H1 (cell line): ENCODE data around the gene TBKBP1.

ENCODE experiments used
- ATF2 ChIP-seq: IDR thresholded peaks from 2 replicates; pipeline ENCODE4 v1.6.1; 2012; ENCODE audit warnings: low read length, inconsistent platforms
- CBX5 ChIP-seq: fragments of 300-800, 300-1000 bp; sonication (generic); IDR thresholded peaks from 2 replicates; pipeline ENCODE4 v1.7.1; 2016; ENCODE audit warnings: antibody characterized with exemption, low read length, low read depth
- CHD7 ChIP-seq: fragments of 300-600 bp; sonication (generic); IDR thresholded peaks from 2 replicates; pipeline ENCODE4 v1.7.1; 2012; ENCODE audit warnings: low read length, moderate library complexity, mild to moderate bottlenecking, inconsistent platforms; ENCODE audit not compliant: insufficient replicate concordance
- CTCF ChIP-seq, 3 experiments: IDR thresholded peaks; 1 replicate in 2 of 3; 2 replicates in 1 of 3; pipeline versions ENCODE4 v1.5.1 to v1.6.1; 2011; ENCODE audit warnings: low read length in 3 of 3, mild to moderate bottlenecking in 3 of 3, inconsistent platforms in 2 of 3, low read depth in 1 of 3, moderate library complexity in 1 of 3; ENCODE audit not compliant: insufficient read depth in 1 of 3; ENCODE audit errors: control extremely low read depth in 1 of 3
- EZH2 ChIP-seq: fragments of 200-600 bp; sonication (generic); IDR thresholded peaks from 2 replicates; pipeline ENCODE4 v1.7.1; 2012; ENCODE audit warnings: low read depth, mild to moderate bottlenecking, moderate library complexity, low read length, inconsistent platforms; ENCODE audit not compliant: severe bottlenecking
- FOSL1 ChIP-seq: IDR thresholded peaks from 2 replicates; pipeline ENCODE4 v1.6.1; 2011; ENCODE audit warnings: mild to moderate bottlenecking, low read depth, low read length, moderate library complexity; ENCODE audit not compliant: insufficient read depth
- POLR2A ChIP-seq, 2 experiments: IDR thresholded peaks; 1 replicate in 1 of 2; 2 replicates in 1 of 2; pipeline ENCODE4 v1.6.1; 2011; ENCODE audit warnings: low read depth in 2 of 2, low read length in 2 of 2, mild to moderate bottlenecking in 2 of 2; ENCODE audit errors: control extremely low read depth in 1 of 2
- RNF2 ChIP-seq: fragments of 200-900, 300-1000 bp; sonication (generic); IDR thresholded peaks from 2 replicates; pipeline ENCODE4 v1.7.1; 2016; ENCODE audit warnings: borderline replicate concordance, low read depth, mild to moderate bottlenecking, antibody characterized with exemption, low read length; ENCODE audit not compliant: poor library complexity, severe bottlenecking; ENCODE audit errors: missing control alignments
- SP1 ChIP-seq: IDR thresholded peaks from 2 replicates; pipeline ENCODE4 v1.6.1; 2011; ENCODE audit warnings: low read depth, low read length
- SUZ12 ChIP-seq: fragments of 200-600 bp; sonication (generic); IDR thresholded peaks from 2 replicates; pipeline ENCODE4 v1.6.1; 2012; ENCODE audit warnings: mild to moderate bottlenecking, inconsistent platforms, low read length, moderate library complexity, mixed read lengths
- TAF1 ChIP-seq: IDR thresholded peaks from 2 replicates; pipeline ENCODE4 v1.6.1; 2011; ENCODE audit warnings: mild to moderate bottlenecking, low read depth, low read length

- TF ChIP-seq CTCF (IDR thresholded peaks at IDR 0.05; ENCODE audit: control extremely low read depth in 1 of 3, insufficient read depth in 1 of 3, low read depth in 1 of 3, low read length in 3 of 3) (no peak), RNF2 (no peak), SP1 (no peak), FOSL1 (no peak), SUZ12 (peak; percentile 39; the same call in 1 of the 2 replicates), EZH2 (no peak), CHD7 (no peak), TAF1 (no peak), CBX5 (no peak), ATF2 (no peak), POLR2A (IDR thresholded peaks at IDR 0.05; ENCODE audit: control extremely low read depth in 1 of 2, low read depth in 2 of 2, low read length in 2 of 2) (no peak)
These were observed 15.0 kb downstream of the TBKBP1 start for GRCh38 chr17:47708864-47709541.
